Activated naive CD8-positive, alpha-beta T cell treated with anti-CD3 and anti-CD28 coated beads, Interleukin-2, amount 50 U/mL, for 16 hours (primary cell): ENCODE data around the gene PTH1R.

ENCODE experiments used
- DNase-seq: peaks from one replicate; pipeline ENCODE4 v3.0.0-alpha.2; 2020; ENCODE audit warnings: low read depth, low spot score

The PTH1R gene

GRCh38 chr3:46912986-46913385 is 35.5 kb downstream of the PTH1R start:
- DNase-seq: no peak

- DNase-seq: no peak
Observed at GRCh38 chr3:46913644-46914043, 36.1 kb downstream of the PTH1R start.

- DNase-seq: no peak
Observed at GRCh38 chr3:46914849-46915248, 37.3 kb downstream of the PTH1R start.

GRCh38 chr3:46915297-46915822 is 37.8 kb downstream of the PTH1R start:
- DNase-seq: no peak

GRCh38 chr3:46916278-46916677 is 38.8 kb downstream of the PTH1R start:
- DNase-seq: no peak

GRCh38 chr3:46916799-46917198 is 39.3 kb downstream of the PTH1R start:
- DNase-seq: no peak

- no peak for DNase-seq
Observed at GRCh38 chr3:46917257-46917656, 39.7 kb downstream of the PTH1R start.

- DNase-seq: no peak
Observed at GRCh38 chr3:46918202-46918601, 40.7 kb downstream of the PTH1R start.

- DNase-seq: no peak
Observed at GRCh38 chr3:46918634-46919033, 41.1 kb downstream of the PTH1R start.

- DNase-seq: no peak
Observed at GRCh38 chr3:46921041-46921440, 43.5 kb downstream of the PTH1R start.

GRCh38 chr3:46921871-46922271 is 44.4 kb downstream of the PTH1R start:
- DNase-seq: no peak

- DNase-seq: no peak
Observed at GRCh38 chr3:46922426-46922825, 44.9 kb downstream of the PTH1R start.

GRCh38 chr3:46922871-46923558 is 45.5 kb downstream of the PTH1R start:
- no peak for DNase-seq

GRCh38 chr3:46923559-46924350 is 46.2 kb downstream of the PTH1R start:
- DNase-seq: no peak

- no peak for DNase-seq
Observed at GRCh38 chr3:46924921-46925584, 47.5 kb downstream of the PTH1R start.

- no peak for DNase-seq
Observed at GRCh38 chr3:46925585-46925934, 48.0 kb downstream of the PTH1R start.

- DNase-seq: no peak
Observed at GRCh38 chr3:46926039-46926438, 48.5 kb downstream of the PTH1R start.

- no peak for DNase-seq
Observed at GRCh38 chr3:46926447-46926846, 48.9 kb downstream of the PTH1R start.

GRCh38 chr3:46926871-46927717 is 49.6 kb downstream of the PTH1R start:
- DNase-seq: no peak

GRCh38 chr3:46927718-46928073 is 50.2 kb downstream of the PTH1R start:
- no peak for DNase-seq

- DNase-seq: no peak
Observed at GRCh38 chr3:46928282-46928681, 50.8 kb downstream of the PTH1R start.

- no peak for DNase-seq
Observed at GRCh38 chr3:46929324-46929723, 51.8 kb downstream of the PTH1R start.
